HepG2 (cell line): ENCODE results near the gene WDR86. TPM values are rescaled to one million over a fixed set of nuclear protein-coding genes. Genes with fewer than 3 reads are reported as not detected.

Source experiments
- ATAC-seq: fragments of 200-7000 bp; cut with Tn5 transposase; 3 replicates; pipeline ENCODE4 v1.9.1; 2020; ENCODE audit warnings: mild to moderate bottlenecking, moderate library complexity
- BruUV-seq: library from RNA; stranded (reverse); fragments of 400-500 nt; replicated peaks from 2 replicates; lab custom pipeline; 2021; lab: Mats Ljungman, UMichigan
- CTCF ChIA-PET: fragments of 300-600 bp; formaldehyde crosslinking; extraction: SDS; loops from one replicate; lab custom pipeline; 2021; ENCODE audit warnings: low total read pairs, inconsistent platforms, low intra/inter-chr PET ratio; lab: Yijun Ruan, JAX
- POLR2A ChIA-PET: fragments of 350-600 bp; sonication (Branson Sonifier 250); formaldehyde crosslinking; loops from one replicate; lab custom pipeline; 2020; ENCODE audit warnings: antibody characterized with exemption, inconsistent platforms; lab: Yijun Ruan, JAX
- DNase-seq: peaks from one replicate; pipeline ENCODE4 v3.0.0-alpha.2; 2015; ENCODE audit warnings: low spot score
- FAIRE-seq: peaks from 3 replicates; lab custom pipeline; 2011; peaks lifted over from hg19 to GRCh38; lab: Jason Lieb, UNC
- H2AFZ ChIP-seq: one replicate; pipeline ENCODE4 v1.6.1; 2011; ENCODE audit warnings: low read length, inconsistent platforms
- H3K27ac ChIP-seq: fragments of 300-600 bp; 3 replicates; pipeline ENCODE4 v1.8.0; 2011; ENCODE audit warnings: mixed run types, mild to moderate bottlenecking, mixed read lengths, low read length, inconsistent platforms; ENCODE audit not compliant: insufficient read depth; ENCODE audit errors: extremely low read length
- H3K27me3 ChIP-seq, 2 experiments: fragments of 200-600 bp in 1 of 2; 2 replicates in 1 of 2; 3 replicates in 1 of 2; pipeline versions ENCODE4 v1.6.0 to v1.8.0; 2011; ENCODE audit warnings: low read length in 2 of 2, mild to moderate bottlenecking in 2 of 2, moderate library complexity in 2 of 2, inconsistent platforms in 1 of 2; ENCODE audit not compliant: insufficient read depth in 2 of 2, control insufficient read depth in 1 of 2
- H3K36me3 ChIP-seq, 2 experiments: fragments of 200-600 bp in 1 of 2; replicated peaks in 1 of 2; 2 replicates in 1 of 2; 3 replicates in 1 of 2; pipeline versions ENCODE4 v1.5.1 to v1.8.0; 2011; ENCODE audit warnings: low read length in 2 of 2, inconsistent platforms in 1 of 2; ENCODE audit not compliant: insufficient read depth in 2 of 2, control insufficient read depth in 1 of 2
- H3K4me1 ChIP-seq: 2 replicates; pipeline ENCODE4 v1.5.1; 2012; ENCODE audit warnings: low read length, inconsistent platforms; ENCODE audit not compliant: insufficient read depth
- H3K4me2 ChIP-seq: 2 replicates; pipeline ENCODE4 v1.6.0; 2011; ENCODE audit warnings: low read depth, low read length, inconsistent platforms
- H3K4me3 ChIP-seq, 3 experiments: fragments of 200-600 bp in 1 of 3; sonication (generic), shearing (Covaris generic) in 1 of 3; replicated peaks in 1 of 3; 2 replicates each; pipeline ENCODE4 v1.5.1; 2011 to 2016; ENCODE audit warnings: low read length in 3 of 3, inconsistent platforms in 2 of 3, low read depth in 2 of 3, mild to moderate bottlenecking in 2 of 3, control low read depth in 1 of 3, mixed read lengths in 1 of 3; ENCODE audit not compliant: insufficient read depth in 1 of 3
- H3K79me2 ChIP-seq: one replicate; pipeline ENCODE4 v1.6.1; 2011; ENCODE audit warnings: low read length, inconsistent platforms; ENCODE audit not compliant: insufficient read depth
- H3K9ac ChIP-seq: 2 replicates; pipeline ENCODE4 v1.6.0; 2011; ENCODE audit warnings: mild to moderate bottlenecking, low read depth, low read length, inconsistent platforms; ENCODE audit not compliant: insufficient read depth
- H3K9me3 ChIP-seq: 2 replicates; pipeline ENCODE4 v1.5.1; 2012; ENCODE audit warnings: mild to moderate bottlenecking, low read length
- H4K20me1 ChIP-seq: 2 replicates; pipeline ENCODE4 v1.6.0; 2011; ENCODE audit warnings: inconsistent platforms, mild to moderate bottlenecking, low read length, moderate library complexity; ENCODE audit not compliant: insufficient read depth
- BCL3 ChIP-seq: sonication (generic); formaldehyde crosslinking; IDR thresholded peaks from 2 replicates; pipeline ENCODE4 v1.5.1; 2020; ENCODE audit warnings: mild to moderate bottlenecking, missing genetic modification reagents, moderate library complexity
- CENPX ChIP-seq: sonication (generic); formaldehyde crosslinking; IDR thresholded peaks from 2 replicates; pipeline ENCODE4 v1.9.0; 2021; ENCODE audit warnings: mild to moderate bottlenecking, missing genetic modification reagents, moderate library complexity
- EHMT2 ChIP-seq: fragments of 200-600 bp; sonication (generic); IDR thresholded peaks from 2 replicates; pipeline ENCODE4 v1.7.0; 2017; ENCODE audit warnings: antibody characterized with exemption, low read depth, low read length, borderline replicate concordance
- FOSL1 ChIP-seq: sonication (generic); formaldehyde crosslinking; IDR thresholded peaks from 2 replicates; pipeline ENCODE4 v1.9.0; 2021; ENCODE audit warnings: missing genetic modification reagents, borderline replicate concordance
- GFI1 ChIP-seq: sonication (generic); formaldehyde crosslinking; IDR thresholded peaks from 2 replicates; pipeline ENCODE4 v1.5.0; 2020; ENCODE audit warnings: missing genetic modification reagents, mild to moderate bottlenecking, borderline replicate concordance
- HIC2 ChIP-seq: sonication (generic); formaldehyde crosslinking; IDR thresholded peaks from 2 replicates; pipeline ENCODE4 v1.9.0; 2022; ENCODE audit warnings: low read depth, missing genetic modification reagents
- PREB ChIP-seq: sonication (generic); formaldehyde crosslinking; IDR thresholded peaks from 2 replicates; pipeline ENCODE4 v1.4.0; 2020; ENCODE audit warnings: missing genetic modification reagents
- RORA ChIP-seq: sonication (generic); formaldehyde crosslinking; IDR thresholded peaks from 2 replicates; pipeline ENCODE4 v1.5.0; 2020; ENCODE audit warnings: mild to moderate bottlenecking, missing genetic modification reagents, moderate library complexity
- RXRB ChIP-seq: IDR thresholded peaks from 2 replicates; pipeline ENCODE4 v1.6.1; 2016; ENCODE audit warnings: borderline replicate concordance, missing genetic modification reagents, missing compliant biosample characterization
- U2AF2 ChIP-seq: fragments of 200-400 bp; formaldehyde crosslinking; IDR thresholded peaks from 2 replicates; pipeline ENCODE4 v1.6.1; 2017; ENCODE audit warnings: low read depth, mild to moderate bottlenecking, low read length
- ZIK1 ChIP-seq: sonication (generic); formaldehyde crosslinking; IDR thresholded peaks from 2 replicates; pipeline ENCODE4 v1.5.0; 2020; ENCODE audit warnings: mild to moderate bottlenecking, low read depth, missing genetic modification reagents, borderline replicate concordance
- ZNF441 ChIP-seq: sonication (generic); formaldehyde crosslinking; IDR thresholded peaks from 2 replicates; pipeline ENCODE4 v1.7.0; 2021; ENCODE audit warnings: missing genetic modification reagents, borderline replicate concordance
- ZNF550 ChIP-seq: sonication (generic); formaldehyde crosslinking; IDR thresholded peaks from 2 replicates; pipeline ENCODE4 v1.4.0; 2020; ENCODE audit warnings: mild to moderate bottlenecking, missing genetic modification reagents, borderline replicate concordance
- ZNF790 ChIP-seq: sonication (generic); formaldehyde crosslinking; IDR thresholded peaks from 2 replicates; pipeline ENCODE4 v1.8.0; 2022; ENCODE audit warnings: missing genetic modification reagents, mild to moderate bottlenecking, borderline replicate concordance
- WGBS: methylation state at CpG from one replicate; pipeline ENCODE4 v1.1.6; 2017; ENCODE audit warnings: low lambda C conversion rate; 5-methylcytosine and 5-hydroxymethylcytosine counted together
- in situ Hi-C: cut with HindIII; loops from 2 replicates; pipeline ENCODE4 v1.10.0; 2017; ENCODE audit warnings: low pct_unique_long_range_greater_than_20kb; ENCODE audit not compliant: extremely low pct_ligation_motif_present
- intact Hi-C: fragments of 100-400 bp; cut with micrococcal nuclease; formaldehyde crosslinking; loops from one replicate; pipeline ENCODE4 v1.10.0; 2022; ENCODE audit not compliant: unreplicated experiment
- polyA plus RNA-seq, 8 experiments: library from polyadenylated mRNA; depleted of rRNA in 3 of 8; stranded (reverse) in 7 of 8; unstranded in 1 of 8; fragments of >200 nt; fragmentation: Illumina TruSeq in 4 of 8; extraction: Trizol in 4 of 8; gene quantifications; 2 replicates each; pipeline versions ENCODE4 v1.2.1 to v1.2.3, GENCODE V29; 2011 to 2016; ENCODE audit warnings: low read depth in 4 of 8, missing spikeins in 1 of 8, mixed read lengths in 1 of 8; ENCODE audit not compliant: insufficient read depth in 1 of 8
- total RNA-seq, 5 experiments: library from RNA; depleted of rRNA; stranded (reverse); fragments of >200 nt; fragmentation: Illumina TruSeq; extraction: Trizol; gene quantifications; 2 replicates each; pipeline ENCODE4 v1.2.3, GENCODE V29; 2016; ENCODE audit warnings: low read depth in 1 of 5
- TF ChIP-seq, protein P1 (sequence below): sonication (generic); formaldehyde crosslinking; IDR thresholded peaks from 2 replicates; pipeline ENCODE4 v1.5.0; 2020; ENCODE audit warnings: missing genetic modification reagents

Gene WDR86
- total and polyA plus RNA-seq, 2 of the 13 experiments (the other 11 are each of a cell fraction or from before 2014, with no cell fraction given) = 0.11 to 2.9 TPM

- ATAC-seq = no peak
These were observed 27.6 kb downstream of the WDR86 start for GRCh38 chr7:151382079-151382885.

More at GRCh38 chr7:151382079-151382885, 27.6 kb downstream of the WDR86 start:
- Histone ChIP-seq H3K27me3 (peaks cover 10 to 55% of the 10 kb centered on the region in 2 experiments), H3K9ac (no peak overlapping the region), H4K20me1 (no peaks in the 10 kb centered on the region; the same call in 1 of the 2 replicates), H3K4me3 (no peak overlapping the region), H3K79me2 (no peaks in the 10 kb centered on the region), H3K9me3 (no peaks in the 10 kb centered on the region), H2AFZ (no peak overlapping the region), H3K27ac (no peak overlapping the region), H3K4me1 (no peaks in the 10 kb centered on the region), H3K4me2 (no peak overlapping the region), H3K36me3 (0 out of 5 replicates have a peak, but pooled peaks cover 0 to 10% of the 10 kb centered on the region in 2 experiments)
- BruUV-seq = no TSS peak
- FAIRE-seq (no peak), DNase-seq (no peak)
- intact Hi-C loops (no loop called here), in situ Hi-C loops (no loop called here)
- ChIA-PET CTCF (no interaction called here), POLR2A (no interaction called here)
- no peak for TF ChIP-seq ZNF441
- no peak for TF ChIP-seq RXRB
- no peak for TF ChIP-seq RORA (CRISPR knock-in tag)
- TF ChIP-seq GFI1 = no peak
- no peak for TF ChIP-seq U2AF2
- TF ChIP-seq HIC2 = no peak
- TF ChIP-seq ZIK1 (CRISPR knock-in tag) = no peak
- TF ChIP-seq, protein P1, sequence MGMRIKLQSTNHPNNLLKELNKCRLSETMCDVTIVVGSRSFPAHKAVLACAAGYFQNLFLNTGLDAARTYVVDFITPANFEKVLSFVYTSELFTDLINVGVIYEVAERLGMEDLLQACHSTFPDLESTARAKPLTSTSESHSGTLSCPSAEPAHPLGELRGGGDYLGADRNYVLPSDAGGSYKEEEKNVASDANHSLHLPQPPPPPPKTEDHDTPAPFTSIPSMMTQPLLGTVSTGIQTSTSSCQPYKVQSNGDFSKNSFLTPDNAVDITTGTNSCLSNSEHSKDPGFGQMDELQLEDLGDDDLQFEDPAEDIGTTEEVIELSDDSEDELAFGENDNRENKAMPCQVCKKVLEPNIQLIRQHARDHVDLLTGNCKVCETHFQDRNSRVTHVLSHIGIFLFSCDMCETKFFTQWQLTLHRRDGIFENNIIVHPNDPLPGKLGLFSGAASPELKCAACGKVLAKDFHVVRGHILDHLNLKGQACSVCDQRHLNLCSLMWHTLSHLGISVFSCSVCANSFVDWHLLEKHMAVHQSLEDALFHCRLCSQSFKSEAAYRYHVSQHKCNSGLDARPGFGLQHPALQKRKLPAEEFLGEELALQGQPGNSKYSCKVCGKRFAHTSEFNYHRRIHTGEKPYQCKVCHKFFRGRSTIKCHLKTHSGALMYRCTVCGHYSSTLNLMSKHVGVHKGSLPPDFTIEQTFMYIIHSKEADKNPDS (CRISPR knock-in tag) = no peak
- no peak for TF ChIP-seq ZNF790 (CRISPR knock-in tag)
- no peak for TF ChIP-seq BCL3 (CRISPR knock-in tag)
- TF ChIP-seq PREB (CRISPR knock-in tag) = no peak
- TF ChIP-seq CENPX (CRISPR knock-in tag) = no peak
- TF ChIP-seq ZNF550 (CRISPR knock-in tag) = no peak
- no peak for TF ChIP-seq EHMT2
- no peak for TF ChIP-seq FOSL1 (CRISPR knock-in tag)
- WGBS = 47% methylated on average over 34 of the region's 37 CpGs
